Measurements from ENCODE around the gene CLEC1B.
"Not testable (repeated sequence)": the region's sequence is repeated elsewhere in the genome, so short reads cannot be mapped to it uniquely, and the experiment has no call there.

Gene CLEC1B

GRCh38 chr12:9974731-9975130 lies 24.2 kb downstream of the CLEC1B start:
- DNase-seq (ENCODE audit: low read depth in 2 of 2): not testable (repeated sequence)

DNA sequence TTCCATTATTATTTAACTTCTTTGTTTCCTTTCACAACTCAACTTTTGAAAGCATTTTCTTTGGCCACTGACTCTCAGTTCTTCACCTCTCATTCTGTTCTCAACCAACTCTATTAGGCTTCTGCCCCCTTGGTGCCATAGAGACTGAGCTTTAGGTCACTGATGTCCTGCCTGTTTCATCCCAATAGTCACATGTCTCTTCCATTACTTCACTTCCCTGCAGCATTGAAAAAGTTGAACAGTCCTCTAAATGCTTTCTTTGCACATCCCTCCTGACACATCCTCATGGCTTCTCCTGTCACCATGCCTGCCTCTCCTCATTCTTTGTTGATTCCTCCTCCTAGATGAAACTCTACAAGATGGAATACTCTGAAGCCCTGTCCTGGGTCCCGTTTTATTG lies 25.0 kb downstream of the CLEC1B start:
- DNase-seq (ENCODE audit: low read depth in 2 of 2): no peak

DNA sequence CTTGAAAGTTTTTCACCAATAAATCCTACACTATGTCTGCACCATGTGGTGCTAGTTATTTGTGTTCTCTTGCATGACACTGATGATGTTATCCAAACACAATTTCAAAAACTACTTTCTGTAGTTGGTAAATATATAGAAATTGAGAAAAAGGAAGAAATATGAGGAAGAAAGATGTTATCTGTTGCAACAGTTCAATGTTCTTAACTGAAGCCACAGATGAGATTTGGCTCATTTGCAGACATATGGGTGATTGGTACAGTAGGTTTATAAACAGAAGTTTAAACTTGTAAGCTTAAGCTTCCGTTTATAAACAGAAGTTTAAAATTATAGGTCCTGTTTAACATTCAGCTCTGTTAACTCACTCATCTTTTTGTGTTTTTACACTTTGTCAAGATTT lies 27.7 kb downstream of the CLEC1B start, which contains the start of gene CLEC12A:
CLEC12A (plus strand) TSS at position 229 of the 400 bp plus-strand sequence. CDS start 188 bp downstream, outside the sequence.
- no peak for DNase-seq (ENCODE audit: low read depth in 2 of 2)

DNA sequence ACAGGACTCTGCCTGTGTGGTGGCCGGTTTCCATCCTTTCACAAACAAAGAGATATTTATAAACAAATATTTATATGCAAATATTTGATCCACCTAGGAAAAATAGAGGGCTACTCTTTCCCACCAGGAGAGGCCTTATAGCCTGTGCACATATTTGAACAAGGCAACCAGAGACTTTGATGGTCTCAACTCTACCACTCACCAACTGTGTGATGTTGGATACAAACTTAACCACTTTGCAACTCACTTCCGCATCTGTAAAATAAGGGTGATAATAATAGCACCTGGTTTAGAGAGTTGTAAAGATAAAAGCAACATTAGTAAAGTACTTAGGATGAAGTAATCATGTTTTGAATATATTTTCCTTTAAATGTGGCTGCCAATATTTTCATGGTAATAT lies 29.2 kb downstream of the CLEC1B start:
- DNase-seq (ENCODE audit: low read depth in 2 of 2): no peak

DNA sequence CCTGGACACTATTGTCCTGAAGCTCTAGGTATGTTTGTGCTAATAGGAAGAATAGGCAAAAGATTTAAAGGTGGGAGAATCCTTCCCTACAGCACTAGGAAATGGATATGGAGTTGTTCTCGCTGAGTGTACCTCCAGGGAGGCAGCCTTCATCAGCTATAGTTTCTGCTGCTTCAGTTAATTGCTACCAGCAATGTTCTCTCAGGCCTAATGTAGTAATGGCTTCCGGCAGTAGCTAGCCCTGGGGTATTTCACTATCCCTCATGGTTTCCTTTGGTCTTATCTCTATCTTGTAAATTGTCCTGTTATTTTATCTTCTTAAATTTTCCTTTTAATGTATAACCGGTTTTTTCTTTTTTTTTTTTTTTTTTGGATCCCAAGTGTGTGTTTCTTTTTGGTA lies 37.0 kb downstream of the CLEC1B start:
- no peak for DNase-seq (ENCODE audit: low read depth in 2 of 2)

DNA sequence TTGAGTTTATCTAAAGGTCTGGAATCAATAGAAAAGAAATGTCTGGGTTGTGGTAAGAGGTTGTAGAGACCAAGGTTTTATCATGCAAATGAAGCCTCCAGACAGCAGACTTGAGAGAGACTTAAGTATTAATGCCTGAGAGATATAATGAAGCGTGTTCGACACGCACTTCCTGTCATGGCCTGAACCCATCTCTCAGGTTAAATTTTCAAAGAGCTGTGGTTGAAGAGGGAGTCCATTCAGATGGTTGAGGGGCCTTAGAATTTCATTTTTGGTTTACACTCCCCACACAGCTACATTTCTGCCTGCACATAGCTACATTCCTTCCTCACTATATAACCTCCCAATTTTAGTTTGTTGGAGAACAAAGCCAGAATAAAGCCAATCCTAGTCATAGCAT lies 37.8 kb downstream of the CLEC1B start:
- no peak for DNase-seq (ENCODE audit: low read depth in 2 of 2)

- DNase-seq (ENCODE audit: low read depth in 2 of 2): no peak
These were observed 38.3 kb downstream of the CLEC1B start for GRCh38 chr12:9960590-9960989.

DNA sequence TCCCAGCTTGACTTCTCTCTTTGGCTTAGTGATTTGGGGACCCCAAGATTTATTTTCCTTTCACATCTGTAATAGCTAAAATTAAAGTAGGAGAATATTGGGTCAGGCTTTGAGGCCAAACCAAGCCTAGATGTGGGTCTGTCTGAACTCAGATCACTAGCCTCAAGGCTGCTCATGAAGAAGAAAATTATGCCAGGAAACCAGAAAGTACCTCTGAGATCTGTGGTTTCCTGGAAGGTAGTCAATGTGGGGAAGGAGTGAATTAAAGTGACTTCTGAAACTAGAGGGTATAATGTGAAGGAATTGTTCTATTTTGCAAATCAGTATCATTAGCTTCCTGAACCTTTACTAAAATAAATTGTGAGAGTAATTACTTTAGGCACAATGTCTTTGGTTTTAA lies 41.1 kb downstream of the CLEC1B start:
- DNase-seq (ENCODE audit: low read depth in 2 of 2): no peak

DNA sequence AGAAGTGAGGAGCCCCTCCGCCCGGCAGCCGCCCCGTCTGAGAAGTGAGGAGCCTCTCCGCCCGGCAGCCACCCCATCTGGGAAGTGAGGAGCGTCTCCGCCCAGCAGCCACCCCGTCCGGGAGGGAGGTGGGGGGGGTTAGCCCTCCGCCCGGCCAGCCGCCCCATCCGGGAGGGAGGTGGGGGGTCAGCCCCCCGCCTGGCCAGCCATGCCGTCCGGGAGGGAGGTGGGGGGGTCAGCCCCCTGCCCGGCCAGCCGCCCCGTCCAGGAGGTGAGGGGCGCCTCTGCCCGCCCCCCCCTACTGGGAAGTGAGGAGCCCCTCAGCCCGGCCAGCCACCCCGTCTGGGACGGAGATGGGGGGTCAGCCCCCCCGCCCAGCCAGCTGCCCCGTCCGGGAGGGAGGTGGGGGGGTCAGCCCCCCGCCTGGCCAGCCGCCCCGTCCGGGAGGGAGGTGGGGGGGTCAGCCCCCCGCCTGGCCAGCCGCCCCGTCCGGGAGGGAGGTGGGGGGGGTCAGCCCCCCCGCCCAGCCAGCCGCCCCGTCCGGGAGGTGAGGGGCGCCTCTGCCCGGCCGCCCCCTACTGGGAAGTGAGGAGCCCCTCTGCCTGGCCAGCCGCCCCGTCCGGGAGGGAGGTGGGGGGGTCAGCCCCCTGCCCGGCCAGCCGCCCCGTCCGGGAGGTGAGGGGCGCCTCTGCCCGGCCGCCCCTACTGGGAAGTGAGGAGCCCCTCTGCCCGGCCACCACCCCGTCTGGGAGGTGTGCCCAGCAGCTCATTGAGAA lies 45.8 kb downstream of the CLEC1B start:
- DNase-seq (ENCODE audit: low read depth in 2 of 2): not testable (repeated sequence)

- DNase-seq (ENCODE audit: low read depth in 2 of 2): no peak
These were observed 47.8 kb downstream of the CLEC1B start for GRCh38 chr12:9951026-9951675.

DNA sequence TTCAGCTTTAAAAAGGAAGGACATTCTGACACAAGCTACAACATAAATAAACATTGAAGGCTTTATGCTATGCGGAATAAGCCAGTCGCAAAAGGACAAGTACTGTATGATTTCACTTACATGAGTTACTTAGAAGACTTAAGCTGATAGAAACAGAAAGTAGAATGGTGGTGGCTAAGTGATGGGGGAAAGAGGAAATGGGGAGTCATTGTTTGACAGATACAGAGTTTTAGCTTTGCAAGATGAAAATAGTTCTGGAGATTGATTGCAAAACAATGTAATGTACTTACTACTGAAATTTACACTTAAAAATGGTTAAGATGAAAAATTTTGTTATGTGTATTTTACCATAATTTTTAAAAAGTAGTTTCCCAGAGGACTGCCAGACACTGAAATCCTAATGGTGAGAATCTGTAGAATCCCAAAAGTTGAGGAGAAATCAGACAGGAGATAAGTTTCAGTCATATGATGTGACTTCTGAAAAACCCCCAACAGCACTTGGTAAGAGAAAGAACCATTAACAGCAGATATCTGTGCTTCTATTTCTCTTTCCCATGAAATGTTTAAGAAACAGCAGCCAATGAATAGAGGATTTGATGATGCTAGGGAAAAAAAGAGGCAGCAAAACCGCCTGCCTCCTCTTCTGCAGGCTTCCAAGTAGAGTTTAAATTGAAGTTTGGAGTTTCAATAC lies 50.2 kb downstream of the CLEC1B start:
- DNase-seq (ENCODE audit: low read depth in 2 of 2): no peak

DNA sequence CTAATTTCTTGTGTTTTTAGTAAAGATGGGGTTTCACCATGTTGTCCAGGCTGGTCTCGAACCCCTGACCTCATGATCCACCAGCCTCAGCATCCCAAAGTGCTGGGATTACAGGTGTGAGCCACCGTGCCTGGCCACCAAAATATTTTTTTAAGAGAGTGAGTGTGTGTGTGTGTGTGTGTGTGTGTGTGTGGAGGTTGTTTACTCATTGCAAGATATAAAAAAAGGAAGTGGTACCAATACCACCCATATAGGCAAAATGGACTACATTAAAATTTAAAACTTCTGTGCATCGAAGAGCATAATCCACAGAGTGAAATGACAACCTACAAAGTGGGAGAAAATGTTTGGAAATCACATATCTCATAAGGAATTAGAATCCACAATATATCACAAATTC lies 51.2 kb downstream of the CLEC1B start:
- no peak for DNase-seq (ENCODE audit: low read depth in 2 of 2)

DNA sequence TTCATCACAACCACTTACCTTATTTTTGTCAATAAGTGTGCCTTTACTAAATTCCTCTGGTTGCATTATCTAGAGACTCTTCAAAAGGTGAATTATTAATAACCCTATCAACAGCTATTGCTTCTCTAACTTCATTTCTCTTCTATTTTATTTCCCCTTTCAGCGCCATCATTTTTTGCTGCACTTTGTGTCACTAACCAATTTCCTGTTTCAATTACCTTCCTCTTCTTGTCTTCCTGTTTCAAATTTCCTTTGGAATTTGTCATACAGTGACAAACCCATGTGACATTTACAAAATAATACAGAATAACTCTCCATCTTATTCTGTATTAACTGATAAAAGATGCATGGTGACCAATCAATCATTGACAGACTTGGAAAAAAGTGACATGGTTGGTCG lies 54.5 kb downstream of the CLEC1B start:
- no peak for DNase-seq (ENCODE audit: low read depth in 2 of 2)

- DNase-seq (ENCODE audit: low read depth in 2 of 2): no peak
These were observed 55.7 kb downstream of the CLEC1B start for GRCh38 chr12:9943240-9943639.
